ENCODE data around the gene SPSB1.

The SPSB1 gene

GRCh38 chr1:9366298-9366697, 73.6 kb downstream of the SPSB1 start:
- Histone ChIP-seq H3K9ac (ENCODE audit: low read length) (no peak overlapping the region), H2AK5ac (ENCODE audit: low read length) (no peak overlapping the region), H2AFZ (ENCODE audit: insufficient read depth, low read length, poor library complexity) (no peak overlapping the region), H3K27ac (ENCODE audit: low read depth, low read length) (peak overlapping the region; percentile 35), H3K14ac (ENCODE audit: low read length) (no peak overlapping the region), H3K36me3 (ENCODE audit: control insufficient read depth in 1 of 2, insufficient read depth in 2 of 2, low read length in 2 of 2) (peaks cover 66 to 73% of the 10 kb centered on the region in 2 experiments), H3K79me1 (ENCODE audit: low read length) (peaks cover 28% of the 10 kb centered on the region), H3K9me3 (ENCODE audit: insufficient read depth, low read depth, low read length) (no peaks in the 10 kb centered on the region), H2BK5ac (ENCODE audit: low read depth, low read length, poor library complexity) (no peak overlapping the region), H4K12ac (ENCODE audit: low read depth, low read length) (no peak overlapping the region), H2BK120ac (ENCODE audit: insufficient read depth, low read length, poor library complexity) (no peak overlapping the region), H3K18ac (ENCODE audit: low read length) (peak overlapping the region; percentile 57), H2BK12ac (ENCODE audit: low read length) (no peak overlapping the region), H3K4ac (ENCODE audit: low read depth, low read length) (no peak overlapping the region), H3K4me1 (ENCODE audit: control insufficient read depth in 1 of 2, insufficient read depth in 2 of 2, low read length in 2 of 2) (peaks cover 32 to 48% of the 10 kb centered on the region in 2 experiments), H3K27me3 (ENCODE audit: insufficient read depth, low read length) (no peaks in the 10 kb centered on the region), H3K23ac (ENCODE audit: low read length) (no peak overlapping the region), H3K79me2 (ENCODE audit: control insufficient read depth, insufficient read depth, low read length, poor library complexity) (peaks cover 21% of the 10 kb centered on the region), H3K4me2 (ENCODE audit: low read length) (no peak overlapping the region), H4K8ac (ENCODE audit: low read depth, low read length) (no peak overlapping the region), H3K4me3 (ENCODE audit: low read depth, low read length) (no peak overlapping the region), H4K91ac (ENCODE audit: low read depth, low read length) (no peak overlapping the region)
- WGBS (ENCODE audit: extremely low coverage, insufficient coverage, insufficient read length): no CpG with 5 or more reads among the region's 8 CpGs
- no peak for DNase-seq

GRCh38 chr1:9366943-9367780, 74.5 kb downstream of the SPSB1 start:
- no peak overlapping the region for H2AFZ ChIP-seq (ENCODE audit: insufficient read depth, low read length, poor library complexity)
- no peak for DNase-seq
- H4K12ac ChIP-seq (ENCODE audit: low read depth, low read length): no peak overlapping the region
- no peaks in the 10 kb centered on the region for H3K9me3 ChIP-seq (ENCODE audit: insufficient read depth, low read depth, low read length)
- no peak overlapping the region for H4K91ac ChIP-seq (ENCODE audit: low read depth, low read length)
- H3K79me1 ChIP-seq (ENCODE audit: low read length): peaks cover 29% of the 10 kb centered on the region
- H3K27ac ChIP-seq (ENCODE audit: low read depth, low read length): no peak overlapping the region
- H3K79me2 ChIP-seq (ENCODE audit: control insufficient read depth, insufficient read depth, low read length, poor library complexity): peaks cover 20% of the 10 kb centered on the region
- H3K4me2 ChIP-seq (ENCODE audit: low read length): no peak overlapping the region
- H3K23ac ChIP-seq (ENCODE audit: low read length): no peak overlapping the region
- no peak overlapping the region for H3K14ac ChIP-seq (ENCODE audit: low read length)
- H3K4me1 ChIP-seq (ENCODE audit: control insufficient read depth in 1 of 2, insufficient read depth in 2 of 2, low read length in 2 of 2): peaks cover 34 to 47% of the 10 kb centered on the region in 2 experiments
- no peak overlapping the region for H4K8ac ChIP-seq (ENCODE audit: low read depth, low read length)
- no peak overlapping the region for H3K9ac ChIP-seq (ENCODE audit: low read length)
- no peak overlapping the region for H2BK5ac ChIP-seq (ENCODE audit: low read depth, low read length, poor library complexity)
- H3K18ac ChIP-seq (ENCODE audit: low read length): peak overlapping the region; percentile 54
- H2BK120ac ChIP-seq (ENCODE audit: insufficient read depth, low read length, poor library complexity): no peak overlapping the region
- H3K4ac ChIP-seq (ENCODE audit: low read depth, low read length): no peak overlapping the region
- peak overlapping the region; percentile 21 for H3K4me3 ChIP-seq (ENCODE audit: low read depth, low read length)
- peaks cover 60 to 67% of the 10 kb centered on the region in 2 experiments for H3K36me3 ChIP-seq (ENCODE audit: control insufficient read depth in 1 of 2, insufficient read depth in 2 of 2, low read length in 2 of 2)
- no CpG with 5 or more reads among the region's 34 CpGs for WGBS (ENCODE audit: extremely low coverage, insufficient coverage, insufficient read length)
- H2AK5ac ChIP-seq (ENCODE audit: low read length): no peak overlapping the region
- no peaks in the 10 kb centered on the region for H3K27me3 ChIP-seq (ENCODE audit: insufficient read depth, low read length)
- H2BK12ac ChIP-seq (ENCODE audit: low read length): no peak overlapping the region

GRCh38 chr1:9367806-9368205, 75.1 kb downstream of the SPSB1 start:
- Histone ChIP-seq H2BK120ac (ENCODE audit: insufficient read depth, low read length, poor library complexity) (no peak overlapping the region), H3K4me1 (ENCODE audit: control insufficient read depth in 1 of 2, insufficient read depth in 2 of 2, low read length in 2 of 2) (peaks cover 39 to 47% of the 10 kb centered on the region in 2 experiments), H3K14ac (ENCODE audit: low read length) (no peak overlapping the region), H3K23ac (ENCODE audit: low read length) (no peak overlapping the region), H3K4me3 (ENCODE audit: low read depth, low read length) (no peak overlapping the region), H3K27me3 (ENCODE audit: insufficient read depth, low read length) (no peaks in the 10 kb centered on the region), H3K79me1 (ENCODE audit: low read length) (peaks cover 35% of the 10 kb centered on the region), H2BK12ac (ENCODE audit: low read length) (no peak overlapping the region), H4K8ac (ENCODE audit: low read depth, low read length) (no peak overlapping the region), H3K36me3 (ENCODE audit: control insufficient read depth in 1 of 2, insufficient read depth in 2 of 2, low read length in 2 of 2) (peaks cover 60 to 67% of the 10 kb centered on the region in 2 experiments), H2AK5ac (ENCODE audit: low read length) (no peak overlapping the region), H4K91ac (ENCODE audit: low read depth, low read length) (no peak overlapping the region), H4K12ac (ENCODE audit: low read depth, low read length) (no peak overlapping the region), H3K9ac (ENCODE audit: low read length) (no peak overlapping the region), H2AFZ (ENCODE audit: insufficient read depth, low read length, poor library complexity) (no peak overlapping the region), H3K9me3 (ENCODE audit: insufficient read depth, low read depth, low read length) (no peaks in the 10 kb centered on the region), H3K79me2 (ENCODE audit: control insufficient read depth, insufficient read depth, low read length, poor library complexity) (peaks cover 17% of the 10 kb centered on the region), H2BK5ac (ENCODE audit: low read depth, low read length, poor library complexity) (no peak overlapping the region), H3K4ac (ENCODE audit: low read depth, low read length) (no peak overlapping the region), H3K18ac (ENCODE audit: low read length) (no peak overlapping the region), H3K27ac (ENCODE audit: low read depth, low read length) (no peak overlapping the region), H3K4me2 (ENCODE audit: low read length) (no peak overlapping the region)
- DNase-seq: no peak
- WGBS (ENCODE audit: extremely low coverage, insufficient coverage, insufficient read length): no CpG with 5 or more reads among the region's 9 CpGs

- H4K12ac ChIP-seq (ENCODE audit: low read depth, low read length): no peak overlapping the region
- no peak overlapping the region for H2BK120ac ChIP-seq (ENCODE audit: insufficient read depth, low read length, poor library complexity)
- H4K8ac ChIP-seq (ENCODE audit: low read depth, low read length): no peak overlapping the region
- H3K18ac ChIP-seq (ENCODE audit: low read length): no peak overlapping the region
- H3K9me3 ChIP-seq (ENCODE audit: insufficient read depth, low read depth, low read length): no peaks in the 10 kb centered on the region
- peaks cover 12% of the 10 kb centered on the region for H3K79me2 ChIP-seq (ENCODE audit: control insufficient read depth, insufficient read depth, low read length, poor library complexity)
- H3K4me3 ChIP-seq (ENCODE audit: low read depth, low read length): no peak overlapping the region
- H3K27ac ChIP-seq (ENCODE audit: low read depth, low read length): peak overlapping the region; percentile 42
- H3K4me2 ChIP-seq (ENCODE audit: low read length): no peak overlapping the region
- H4K91ac ChIP-seq (ENCODE audit: low read depth, low read length): no peak overlapping the region
- no peak overlapping the region for H2BK5ac ChIP-seq (ENCODE audit: low read depth, low read length, poor library complexity)
- no peak overlapping the region for H3K23ac ChIP-seq (ENCODE audit: low read length)
- H2AK5ac ChIP-seq (ENCODE audit: low read length): no peak overlapping the region
- H3K9ac ChIP-seq (ENCODE audit: low read length): no peak overlapping the region
- WGBS (ENCODE audit: extremely low coverage, insufficient coverage, insufficient read length): no CpG with 5 or more reads among the region's 8 CpGs
- H3K4ac ChIP-seq (ENCODE audit: low read depth, low read length): no peak overlapping the region
- no peak overlapping the region for H3K14ac ChIP-seq (ENCODE audit: low read length)
- no peak for DNase-seq
- peaks cover 40 to 47% of the 10 kb centered on the region in 2 experiments for H3K4me1 ChIP-seq (ENCODE audit: control insufficient read depth in 1 of 2, insufficient read depth in 2 of 2, low read length in 2 of 2)
- peaks cover 40% of the 10 kb centered on the region for H3K79me1 ChIP-seq (ENCODE audit: low read length)
- H2AFZ ChIP-seq (ENCODE audit: insufficient read depth, low read length, poor library complexity): no peak overlapping the region
- H3K36me3 ChIP-seq (ENCODE audit: control insufficient read depth in 1 of 2, insufficient read depth in 2 of 2, low read length in 2 of 2): peaks cover 59 to 67% of the 10 kb centered on the region in 2 experiments
- no peak overlapping the region for H2BK12ac ChIP-seq (ENCODE audit: low read length)
- H3K27me3 ChIP-seq (ENCODE audit: insufficient read depth, low read length): no peaks in the 10 kb centered on the region
These were observed 75.7 kb downstream of the SPSB1 start for GRCh38 chr1:9368356-9368755.
